CD4-positive, alpha-beta T cell treated with Interleukin-4 for 1 hour (primary cell): ENCODE data around the gene AATF.

Experiments
- DNase-seq, 2 donors: peaks; one replicate each; pipeline ENCODE4 v3.0.0-alpha.2; 2020 to 2022

Gene AATF

DNA sequence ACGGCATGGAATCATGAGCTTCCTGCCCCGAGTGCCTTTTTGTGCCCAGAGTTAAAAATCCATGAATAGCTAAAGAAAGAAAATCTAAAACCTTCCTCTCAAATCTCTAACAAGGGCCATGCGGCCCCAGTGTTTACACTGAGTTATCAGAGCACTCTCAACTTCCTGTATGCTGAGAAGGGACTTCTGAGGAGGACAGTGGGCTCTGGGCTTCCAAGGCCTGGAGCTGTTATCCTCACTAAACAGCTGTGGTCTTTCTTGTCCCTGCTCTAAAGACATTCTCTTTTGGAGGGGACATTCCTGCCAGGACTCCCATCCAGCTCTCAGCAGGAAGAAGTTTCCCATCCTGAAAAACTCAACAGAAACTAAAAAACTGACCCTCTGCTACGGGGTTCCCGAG is 135.6 kb downstream of the AATF start:
- no peak for DNase-seq

DNA sequence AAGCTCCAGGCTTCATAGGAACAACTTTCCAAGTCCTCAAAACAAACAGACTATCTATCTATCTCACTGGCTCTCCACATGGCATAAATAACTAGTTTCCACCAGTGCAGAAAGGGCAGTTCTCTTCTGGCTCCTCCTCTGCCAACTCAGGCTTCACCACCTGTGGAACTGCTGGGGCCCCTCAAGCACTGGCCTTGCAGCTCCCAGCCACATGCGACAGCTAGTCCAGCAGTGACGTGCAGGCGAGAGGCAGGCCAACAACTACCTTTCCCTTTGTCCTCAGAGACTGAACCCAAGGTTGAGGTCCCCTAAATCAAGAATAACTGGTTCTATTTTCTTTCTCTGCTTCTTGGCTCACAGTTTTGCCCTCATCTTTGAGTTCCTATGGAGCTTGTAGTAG is 137.6 kb downstream of the AATF start:
- no peak for DNase-seq

DNA sequence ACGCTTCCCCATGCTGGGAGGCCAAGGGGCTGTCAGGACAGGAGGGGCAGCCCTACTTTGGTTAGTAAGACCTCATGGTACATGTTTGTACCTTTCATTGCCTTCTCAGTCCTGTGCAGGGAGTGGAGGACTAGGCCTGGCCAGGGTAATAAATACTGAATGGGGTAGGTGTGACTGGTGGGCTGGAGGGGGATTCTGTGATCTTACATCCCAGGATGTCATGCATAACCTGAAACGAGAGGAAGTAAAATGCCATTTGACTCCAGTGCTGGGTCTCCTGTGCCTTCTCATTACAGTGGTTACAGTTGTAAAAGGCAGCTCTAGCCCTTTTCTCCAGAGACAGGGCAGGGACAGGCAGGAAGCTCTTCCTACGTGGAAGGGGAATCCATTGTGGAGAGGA is 138.2 kb downstream of the AATF start:
- DNase-seq, result no peak

DNA sequence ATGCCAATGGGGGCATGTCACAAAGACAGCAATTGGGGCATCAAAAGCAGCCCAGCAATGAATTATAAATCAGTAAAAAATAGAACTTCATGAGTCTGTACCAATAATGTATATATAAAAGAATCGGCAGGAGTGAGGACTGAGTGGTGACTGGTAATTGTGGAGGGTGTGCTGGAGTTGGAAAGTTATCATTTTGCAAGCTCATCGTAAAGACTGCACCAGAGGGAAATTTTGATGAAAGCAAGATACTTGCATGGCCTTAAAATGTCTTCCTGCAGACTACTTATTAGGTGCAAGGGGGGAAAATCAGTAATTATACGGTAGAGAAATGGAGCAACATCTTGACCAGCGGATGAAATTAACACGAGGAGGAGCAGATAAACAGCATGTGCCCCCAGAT is 138.9 kb downstream of the AATF start:
- DNase-seq, result no peak

DNA sequence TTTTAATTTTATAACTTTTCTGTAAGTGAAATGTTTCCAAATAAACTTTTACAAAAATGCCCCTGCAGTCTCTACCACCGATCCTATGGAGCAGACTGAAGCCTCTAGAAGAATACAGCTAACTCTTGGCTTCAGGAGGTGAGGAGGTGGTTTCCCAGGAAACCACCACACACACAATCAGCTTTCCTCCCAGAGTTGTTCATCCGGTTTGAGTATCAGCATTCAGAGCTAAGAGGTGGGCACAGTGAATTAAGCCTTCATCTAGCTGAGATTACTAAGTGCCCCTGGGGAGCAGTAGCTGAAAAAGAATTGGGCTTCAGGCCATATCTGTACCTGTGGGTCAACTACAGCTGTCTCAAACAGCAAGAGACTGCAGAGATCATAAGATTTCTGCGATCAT is 139.7 kb downstream of the AATF start:
- peak in 1 of 2 donors; percentile 51 for DNase-seq

DNA sequence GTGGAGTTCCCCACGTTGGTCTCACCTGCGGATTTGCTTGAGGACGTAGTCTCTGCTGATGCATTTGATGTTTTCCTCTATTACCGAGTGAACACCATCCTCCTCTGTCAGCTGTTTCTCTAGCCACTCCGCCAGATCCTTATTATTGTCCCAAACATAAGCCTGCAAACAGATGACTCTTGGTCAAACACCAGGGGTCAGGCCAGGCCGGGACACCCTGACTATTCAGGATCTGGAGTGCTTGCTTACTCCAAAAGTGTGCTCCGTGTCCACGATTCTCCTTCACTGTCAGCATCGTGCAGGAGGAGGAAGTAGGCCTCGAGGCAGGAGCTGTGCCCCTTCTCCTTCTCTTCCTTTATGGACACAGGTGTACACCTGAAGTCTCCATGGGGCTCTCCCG is 140.2 kb downstream of the AATF start:
- no peak for DNase-seq

DNA sequence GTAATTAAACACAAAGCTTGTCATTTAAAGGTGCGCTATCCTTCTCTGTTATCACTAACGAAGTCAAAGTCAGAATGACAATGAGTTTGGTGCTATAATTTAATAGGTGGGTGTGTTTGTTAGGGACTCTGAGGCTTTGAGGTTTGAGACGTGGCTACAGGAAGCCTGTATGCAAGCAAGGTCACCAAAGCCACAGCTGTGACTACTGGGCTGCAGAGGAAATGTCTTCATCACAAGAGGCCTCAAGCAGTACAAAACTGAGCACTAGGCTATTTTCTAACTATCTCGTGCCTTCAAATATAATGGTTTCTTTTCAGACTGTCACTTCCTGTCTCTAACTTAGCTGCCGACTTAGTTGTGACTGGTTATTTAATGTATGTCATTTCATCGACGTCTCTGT is 141.2 kb downstream of the AATF start:
- DNase-seq, result peak; percentile 78 to 81

DNA sequence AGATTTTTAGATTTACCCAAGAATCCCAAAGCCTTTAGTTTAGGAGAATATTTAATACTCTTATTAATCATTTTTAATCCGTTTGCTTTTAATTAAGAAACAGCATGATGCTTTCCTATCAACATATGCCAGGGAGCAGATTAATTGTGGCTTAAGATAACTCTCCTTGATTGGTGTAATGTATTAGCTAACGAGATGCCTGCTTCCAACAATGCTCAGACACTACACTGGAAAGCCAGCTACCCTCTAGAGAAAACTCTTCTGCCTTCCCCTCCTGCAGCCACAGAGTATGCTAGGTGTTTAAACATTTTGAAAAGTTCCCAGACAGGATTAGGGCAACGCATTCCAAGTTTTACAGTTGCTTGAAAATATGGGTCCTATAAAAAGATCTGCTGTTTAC is 142.2 kb downstream of the AATF start:
- no peak for DNase-seq

DNA sequence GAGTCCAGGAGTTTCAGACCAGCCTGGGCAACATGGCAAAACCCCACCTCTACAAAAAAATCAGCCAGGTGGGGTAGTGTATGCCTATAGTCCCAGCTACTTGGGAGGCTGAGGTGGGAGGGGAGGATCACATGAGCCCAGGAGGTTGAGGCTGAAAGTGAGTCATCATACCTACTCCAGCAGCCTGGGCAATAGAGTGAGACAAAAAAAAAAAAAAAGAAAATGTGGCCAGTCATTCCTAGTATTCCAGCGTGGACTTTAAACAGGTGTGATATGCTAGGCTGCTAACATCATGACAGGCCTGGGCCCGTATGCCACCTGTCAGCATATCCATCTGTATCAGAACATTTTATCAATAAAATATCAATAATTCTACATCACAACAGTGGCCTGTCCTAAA is 143.3 kb downstream of the AATF start:
- no peak for DNase-seq

DNA sequence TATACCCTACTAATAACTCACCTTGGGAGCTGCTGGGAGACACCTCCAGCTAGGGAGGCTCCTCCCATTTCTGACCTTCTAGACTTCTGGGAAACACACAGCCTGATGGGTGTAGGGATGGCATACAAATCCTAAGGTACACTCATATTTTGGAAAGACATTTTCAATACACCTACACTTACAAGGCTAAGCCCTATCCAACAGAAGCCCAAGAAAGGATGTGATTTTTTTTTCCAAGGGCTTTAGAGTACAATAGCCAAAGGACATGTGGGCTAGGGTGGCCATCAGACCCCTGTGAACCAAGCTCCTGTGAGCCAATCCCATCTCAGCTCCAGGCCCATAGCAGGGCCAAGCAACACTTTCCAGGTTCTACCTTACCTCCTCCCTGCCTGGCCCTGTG is 143.9 kb downstream of the AATF start:
- no peak for DNase-seq

DNA sequence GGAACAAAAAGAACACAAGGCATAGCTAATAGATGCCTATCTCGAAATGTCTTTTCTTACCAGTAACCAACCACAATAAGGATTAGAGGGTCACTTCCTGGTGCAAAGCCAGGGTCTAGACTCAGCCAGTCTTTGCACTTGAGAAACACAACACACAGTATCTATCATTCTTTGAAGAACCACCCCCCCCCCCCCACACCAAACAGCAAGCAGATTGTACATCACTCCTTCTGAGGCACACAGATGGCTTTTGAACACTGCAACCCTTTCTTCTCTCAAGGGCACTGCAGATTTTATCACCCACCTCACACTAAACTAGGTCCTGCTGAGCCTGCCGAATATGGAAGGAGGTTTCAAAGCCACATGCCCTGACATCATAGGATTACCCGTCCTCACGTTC is 145.6 kb downstream of the AATF start:
- no peak for DNase-seq

DNA sequence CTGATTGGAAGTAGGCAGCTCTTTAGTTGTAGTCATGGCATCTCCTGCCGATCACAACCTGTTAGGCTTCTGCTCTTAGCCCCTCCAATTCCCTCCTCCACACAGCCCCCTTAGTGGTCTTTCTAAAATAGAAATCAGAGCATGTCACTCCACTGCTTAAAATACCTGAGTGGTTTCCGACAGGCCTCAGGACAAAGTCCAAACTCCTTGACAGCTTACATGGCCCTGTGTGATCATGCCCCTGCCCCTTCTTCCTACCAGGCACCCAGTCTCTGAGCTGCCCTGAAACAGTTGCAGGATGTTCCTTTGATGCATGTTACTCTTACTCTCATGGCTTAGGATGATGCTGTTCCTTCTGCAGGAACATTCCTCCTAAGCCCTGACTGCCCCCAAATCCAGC is 147.3 kb downstream of the AATF start:
- no peak for DNase-seq

DNA sequence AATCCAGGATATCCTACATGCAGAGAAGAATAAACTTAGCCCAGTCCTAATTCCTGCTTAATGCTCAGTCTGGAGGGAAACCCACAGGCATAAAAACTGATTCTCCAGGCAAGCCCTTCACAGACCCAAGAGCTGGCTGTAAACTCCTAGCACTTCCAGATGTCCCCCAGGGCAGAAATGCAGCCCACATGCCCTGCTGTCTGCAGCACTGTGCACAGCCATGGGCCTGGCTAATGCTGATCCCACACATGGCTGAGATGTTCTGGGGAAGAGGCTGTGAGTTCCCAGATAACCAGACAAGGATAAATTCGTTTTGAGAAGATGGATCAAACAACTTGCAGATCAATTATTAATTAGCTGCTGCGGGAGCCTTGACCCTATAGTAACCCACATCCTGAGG is 148.4 kb downstream of the AATF start:
- no peak for DNase-seq

DNA sequence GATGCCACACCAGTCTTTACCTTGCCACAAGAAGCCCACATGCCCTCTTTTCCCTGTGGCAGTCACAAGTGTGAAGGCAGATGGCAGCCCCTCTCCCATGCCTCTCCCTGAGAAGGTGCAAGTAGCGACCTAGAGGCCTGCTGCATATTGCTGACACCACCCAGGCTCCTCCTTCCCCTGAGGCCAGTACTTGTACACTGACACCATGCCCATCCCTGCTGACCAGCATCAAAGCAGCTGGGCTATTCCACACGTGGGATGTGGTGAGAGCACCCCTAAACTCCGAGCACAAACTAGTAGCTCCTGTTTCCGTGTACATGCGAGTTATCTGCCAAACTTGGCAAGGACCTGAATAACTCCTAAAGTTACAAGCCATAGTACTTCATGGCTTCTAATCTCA is 149.4 kb downstream of the AATF start:
- DNase-seq, result no peak

DNA sequence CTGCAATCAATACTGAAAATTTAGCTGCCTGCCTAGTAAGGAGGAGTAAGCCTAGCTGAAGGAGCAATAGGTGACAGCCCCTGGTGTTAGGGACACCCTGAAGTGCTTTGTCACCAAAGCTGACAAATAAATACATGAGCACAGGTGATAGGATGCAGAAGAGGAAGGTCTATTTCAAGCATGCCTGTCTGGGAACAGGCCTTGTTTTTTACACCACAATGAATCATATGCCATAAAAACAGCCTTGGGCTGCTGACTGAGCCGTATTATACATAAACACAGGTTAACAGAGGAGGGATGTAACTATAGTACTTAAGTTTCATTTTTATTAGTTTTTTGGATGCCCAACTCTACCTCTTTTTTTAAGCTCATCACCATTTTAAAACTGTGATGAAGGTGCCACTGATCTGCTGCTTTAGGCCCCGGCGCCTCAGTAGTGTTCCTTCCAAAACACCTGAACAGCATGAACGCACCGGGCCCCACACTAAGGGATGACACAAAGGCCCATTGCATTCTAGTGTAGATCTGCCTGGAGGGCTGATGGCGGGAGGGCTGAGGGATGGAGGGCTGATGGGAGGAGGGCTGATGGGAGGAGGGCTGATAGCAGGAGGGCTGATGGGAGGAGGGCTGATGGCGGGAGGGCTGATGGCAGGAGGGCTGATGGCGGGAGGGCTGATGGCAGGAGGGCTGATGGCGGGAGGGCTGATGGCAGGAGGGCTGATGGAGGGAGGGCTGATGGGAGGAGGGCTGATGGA is 150.3 kb downstream of the AATF start:
- DNase-seq, result no peak

DNA sequence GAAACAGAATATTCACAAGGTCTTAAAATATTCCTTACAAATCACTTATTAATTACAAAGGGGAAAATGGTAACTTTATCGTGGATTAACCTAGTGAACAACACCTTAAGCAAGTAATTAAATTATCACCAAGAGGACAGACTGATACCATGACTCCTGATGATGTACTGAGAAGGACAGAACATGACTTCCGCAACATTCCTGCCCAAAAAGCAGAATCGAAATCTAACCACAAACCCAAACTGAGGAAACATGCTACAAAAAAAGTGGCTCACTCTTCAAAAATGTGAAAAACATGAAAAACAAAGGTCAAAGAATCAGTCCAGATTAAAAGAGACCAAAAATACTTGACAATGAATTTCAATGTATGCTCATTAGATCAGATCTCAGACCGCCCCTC is 151.5 kb downstream of the AATF start:
- DNase-seq, result no peak

DNA sequence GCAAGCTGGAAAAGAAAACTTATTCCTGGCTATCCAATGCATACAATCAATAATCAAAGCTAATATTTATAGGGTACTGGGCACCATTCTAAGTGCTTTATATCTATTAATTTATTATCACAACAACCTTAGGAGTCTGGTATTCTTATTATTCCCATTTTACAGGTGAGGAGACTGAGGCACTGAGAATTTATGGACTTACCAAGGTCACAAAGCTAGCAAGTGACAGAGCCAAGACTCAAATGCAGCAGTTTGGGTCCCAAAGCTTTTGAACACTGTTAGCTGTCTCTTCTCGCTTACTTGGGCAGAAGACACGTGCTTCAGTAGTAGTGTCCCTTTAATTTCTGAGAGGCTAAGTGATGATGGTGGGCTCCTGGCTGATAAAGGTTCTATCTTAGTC is 152.6 kb downstream of the AATF start:
- no peak for DNase-seq

DNA sequence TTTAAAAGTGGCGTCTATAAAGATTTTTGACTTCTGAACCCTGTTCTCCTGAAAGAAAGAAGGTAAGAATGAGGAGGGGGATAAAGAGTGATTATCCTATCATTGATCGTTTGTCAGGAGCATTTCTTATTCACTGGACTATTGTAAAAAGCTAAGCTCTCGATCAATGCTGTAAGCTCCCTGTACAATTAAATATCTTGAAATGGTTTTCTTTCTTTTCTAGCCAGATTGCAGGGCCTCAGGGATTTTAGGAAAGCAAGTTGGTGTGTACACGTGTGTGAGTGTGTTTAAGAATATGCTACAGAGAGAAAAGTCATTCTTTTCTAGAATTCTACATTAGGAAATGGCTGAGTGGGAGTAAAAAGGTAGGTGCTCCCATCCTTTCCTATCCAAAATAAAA is 154.5 kb downstream of the AATF start:
- DNase-seq, result no peak

DNA sequence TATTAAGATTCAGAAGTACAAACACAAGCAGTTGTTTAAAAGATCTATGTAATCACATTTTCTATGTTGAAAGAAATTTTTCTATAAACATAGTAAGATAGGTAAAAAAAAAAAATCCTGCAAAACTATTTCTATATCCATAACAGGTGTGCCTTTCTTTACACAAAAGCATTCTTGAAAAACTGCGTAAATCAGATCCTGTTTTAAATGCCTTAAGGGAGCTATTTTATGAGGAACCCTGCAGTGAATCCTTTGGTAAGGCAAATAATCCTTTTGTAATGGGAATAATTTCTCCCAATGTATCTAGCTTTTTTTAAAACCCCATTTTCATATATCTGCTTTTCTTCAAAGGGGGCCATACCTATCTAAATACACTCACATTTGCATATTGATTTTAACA is 157.3 kb downstream of the AATF start:
- DNase-seq, result no peak
